Skin epidermis (tissue), 12 donors: Measurements from ENCODE around the gene SLFN14.
A peak's percentile ranks its signal among the peaks of the same experiment; 100 is the strongest.

ENCODE experiments used
- H3K27ac ChIP-seq, 21 experiments: fragments of 200-600 bp; sonication (generic) in 11 of 21; one replicate each; pipeline ENCODE4 v1.5.0; 2020; ENCODE audit warnings: mild to moderate bottlenecking in 3 of 21, inconsistent platforms in 2 of 21, moderate library complexity in 2 of 21
- H3K4me3 ChIP-seq, 7 experiments: fragments of 200-600 bp; sonication (generic) in 2 of 7; one replicate each; pipeline ENCODE4 v1.5.0; 2020; ENCODE audit warnings: inconsistent platforms in 2 of 7, mild to moderate bottlenecking in 2 of 7, moderate library complexity in 1 of 7

The SLFN14 gene

GRCh38 chr17:35560703-35561102 is at the start of gene SLFN14:
SLFN14 (minus strand) TSS chr17:35560819; CDS start chr17:35558062, 2,757 bp downstream.
- H3K4me3 ChIP-seq: no peak within 1 kb of the TSS
- no peak within 1 kb of the TSS for H3K27ac ChIP-seq

- H3K4me3 ChIP-seq: no peak overlapping the region
- H3K27ac ChIP-seq: no peak overlapping the region
These were observed 49.2 kb upstream of the SLFN14 start for GRCh38 chr17:35609831-35610230.

GRCh38 chr17:35607239-35607847 is 46.7 kb upstream of the SLFN14 start:
- no peak overlapping the region for H3K27ac ChIP-seq
- no peak overlapping the region for H3K4me3 ChIP-seq

- Histone ChIP-seq H3K27ac (no peak overlapping the region), H3K4me3 (no peak overlapping the region)
These were observed 45.1 kb upstream of the SLFN14 start for GRCh38 chr17:35605678-35606077.

GRCh38 chr17:35603674-35604073 is 43.1 kb upstream of the SLFN14 start:
- no peak overlapping the region for H3K27ac ChIP-seq

GRCh38 chr17:35597604-35598003 is 37.0 kb upstream of the SLFN14 start:
- H3K4me3 ChIP-seq: no peak overlapping the region
- H3K27ac ChIP-seq: no peak overlapping the region

More at GRCh38 chr17:35603674-35604073, 43.1 kb upstream of the SLFN14 start:
- H3K4me3 ChIP-seq: no peak overlapping the region

GRCh38 chr17:35596530-35597233 is 36.1 kb upstream of the SLFN14 start:
- H3K27ac ChIP-seq: no peak overlapping the region
- no peak overlapping the region for H3K4me3 ChIP-seq

GRCh38 chr17:35596072-35596471 is 35.5 kb upstream of the SLFN14 start:
- Histone ChIP-seq H3K4me3 (no peak overlapping the region), H3K27ac (no peak overlapping the region)

GRCh38 chr17:35588196-35588920 is 27.7 kb upstream of the SLFN14 start:
- peak overlapping the region; percentile 57 to 75 (median 67) for H3K4me3 ChIP-seq
- H3K27ac ChIP-seq: peak overlapping the region in 7 of 21 experiments; percentile 85 to 91 (median 89)

GRCh38 chr17:35587074-35587961 is 26.7 kb upstream of the SLFN14 start, which contains the start of gene AP2B1:
AP2B1 (plus strand) TSS chr17:35587322; CDS start chr17:35594031, 6,709 bp downstream.
- Histone ChIP-seq H3K4me3 (peak within 1 kb of the TSS; percentile 57 to 75 (median 67)), H3K27ac (peak within 1 kb of the TSS; percentile 41 to 93 (median 89))

- H3K4me3 ChIP-seq: peak overlapping the region; percentile 57 to 75 (median 67)
- H3K27ac ChIP-seq: peak overlapping the region in 20 of 21 experiments; percentile 72 to 93 (median 89)
These were observed 26.0 kb upstream of the SLFN14 start for GRCh38 chr17:35586569-35587073.

GRCh38 chr17:35584061-35584460 is 23.4 kb upstream of the SLFN14 start:
- Histone ChIP-seq H3K27ac (no peak overlapping the region), H3K4me3 (no peak overlapping the region)

GRCh38 chr17:35578929-35579432 is 18.4 kb upstream of the SLFN14 start:
- Histone ChIP-seq H3K4me3 (peak overlapping the region; percentile 49 to 81 (median 66)), H3K27ac (peak overlapping the region; percentile 72 to 97 (median 88))

GRCh38 chr17:35578197-35578928 is 17.7 kb upstream of the SLFN14 start, which contains the start of gene PEX12:
PEX12 (minus strand) TSS chr17:35578571; CDS start chr17:35578021, 550 bp downstream.
- Histone ChIP-seq H3K27ac (peak within 1 kb of the TSS; percentile 72 to 97 (median 88)), H3K4me3 (peak within 1 kb of the TSS; percentile 49 to 81 (median 66))

- Histone ChIP-seq H3K4me3 (peak overlapping the region; percentile 49 to 81 (median 66)), H3K27ac (peak overlapping the region in 20 of 21 experiments; percentile 72 to 97 (median 89))
These were observed 17.2 kb upstream of the SLFN14 start for GRCh38 chr17:35577830-35578196.

- Histone ChIP-seq H3K27ac (no peak overlapping the region), H3K4me3 (no peak overlapping the region)
These were observed 15.1 kb upstream of the SLFN14 start for GRCh38 chr17:35575759-35576158.

- Histone ChIP-seq H3K4me3 (no peak overlapping the region), H3K27ac (no peak overlapping the region)
These were observed 8.8 kb upstream of the SLFN14 start for GRCh38 chr17:35569405-35569804.

GRCh38 chr17:35568561-35568960 is 7.9 kb upstream of the SLFN14 start:
- H3K27ac ChIP-seq: peak overlapping the region in 20 of 21 experiments; percentile 23 to 91 (median 83)
- peak overlapping the region; percentile 55 to 86 (median 79) for H3K4me3 ChIP-seq
